ENCODE measurements around the gene TGM2.

TGM2 gene

GRCh38 chr20:38177201-38177600, 12.1 kb upstream of the TGM2 start:
- DNase-seq (ENCODE audit: low read depth), result no peak

GRCh38 chr20:38175304-38176180, 10.5 kb upstream of the TGM2 start:
- no peak for DNase-seq (ENCODE audit: low read depth)

- DNase-seq (ENCODE audit: low read depth), result no peak
These were observed 8.4 kb upstream of the TGM2 start for GRCh38 chr20:38173237-38174156.

- no peak for DNase-seq (ENCODE audit: low read depth)
These were observed 7.3 kb upstream of the TGM2 start for GRCh38 chr20:38172408-38172807.

GRCh38 chr20:38171675-38172043, 6.6 kb upstream of the TGM2 start:
- no peak for DNase-seq (ENCODE audit: low read depth)

GRCh38 chr20:38170826-38171674, 6.0 kb upstream of the TGM2 start:
- DNase-seq (ENCODE audit: low read depth), result no peak

GRCh38 chr20:38170219-38170825, 5.3 kb upstream of the TGM2 start:
- DNase-seq (ENCODE audit: low read depth), result no peak

GRCh38 chr20:38169636-38170193, 4.6 kb upstream of the TGM2 start:
- no peak for DNase-seq (ENCODE audit: low read depth)

GRCh38 chr20:38168791-38169589, 3.9 kb upstream of the TGM2 start:
- DNase-seq (ENCODE audit: low read depth), result no peak

- DNase-seq (ENCODE audit: low read depth), result no peak
These were observed 3.0 kb upstream of the TGM2 start for GRCh38 chr20:38167851-38168760.

- no peak for DNase-seq (ENCODE audit: low read depth)
These were observed 2.3 kb upstream of the TGM2 start for GRCh38 chr20:38167328-38167850.

- no peak for DNase-seq (ENCODE audit: low read depth)
These were observed 1.7 kb upstream of the TGM2 start for GRCh38 chr20:38166703-38167233.

GRCh38 chr20:38165966-38166702, 1.1 kb upstream of the TGM2 start:
- no peak for DNase-seq (ENCODE audit: low read depth)

- DNase-seq (ENCODE audit: low read depth), result no peak
These were observed 414 bp downstream of the TGM2 start for GRCh38 chr20:38164624-38165088.

GRCh38 chr20:38164069-38164468, 1.0 kb downstream of the TGM2 start:
- DNase-seq (ENCODE audit: low read depth), result no peak

GRCh38 chr20:38162878-38163875, 1.9 kb downstream of the TGM2 start:
- no peak for DNase-seq (ENCODE audit: low read depth)

- no peak for DNase-seq (ENCODE audit: low read depth)
These were observed 2.9 kb downstream of the TGM2 start for GRCh38 chr20:38162149-38162548.
